ENCODE data around the gene ANO10.

- TF ChIP-seq CTCF (IDR thresholded peaks at IDR 0.05) (peak in 2 of 12 donors; percentile 13 to 18), POLR2A (IDR thresholded peaks at IDR 0.05) (no peak)
These were observed 272.8 kb downstream of the ANO10 start for GRCh38 chr3:43348852-43349574.

Data from heart left ventricle (tissue), 13 donors.